CD14-positive monocyte (primary cell): ENCODE measurements around the gene KCNN3. TPM values are rescaled to one million over a fixed set of nuclear protein-coding genes. Genes with fewer than 3 reads are reported as not detected.

Experiments used
- DNase-seq, 3 donors: peaks; one replicate each; pipeline ENCODE4 v3.0.0-alpha.2; 2011 to 2022
- H2AFZ ChIP-seq: 2 replicates; pipeline ENCODE4 v1.6.0; 2012; ENCODE audit warnings: mild to moderate bottlenecking, low read depth, low read length, inconsistent platforms; ENCODE audit not compliant: insufficient read depth, poor library complexity, severe bottlenecking
- H3K27ac ChIP-seq, 2 donors: 1 replicate in 1 of 2; 2 replicates in 1 of 2; pipeline ENCODE4 v1.5.1; 2012 to 2013; ENCODE audit warnings: low read length in 2 of 2, control low read depth in 1 of 2, inconsistent platforms in 1 of 2, low read depth in 1 of 2, mild to moderate bottlenecking in 1 of 2
- H3K27me3 ChIP-seq, 2 donors: one replicate each; pipeline versions ENCODE4 v1.6.0 to v1.6.1; 2011 to 2013; ENCODE audit warnings: low read length in 2 of 2; ENCODE audit not compliant: control insufficient read depth in 2 of 2, insufficient read depth in 2 of 2
- H3K36me3 ChIP-seq, 2 donors: replicated peaks in 1 of 2; 1 replicate in 1 of 2; 2 replicates in 1 of 2; pipeline versions ENCODE4 v1.5.1 to v1.6.1; 2012 to 2013; ENCODE audit warnings: low read length in 2 of 2, control low read depth in 1 of 2, inconsistent platforms in 1 of 2, mild to moderate bottlenecking in 1 of 2; ENCODE audit not compliant: insufficient read depth in 2 of 2, control insufficient read depth in 1 of 2
- H3K4me1 ChIP-seq, 2 donors: 1 replicate in 1 of 2; 2 replicates in 1 of 2; pipeline versions ENCODE4 v1.5.1 to v1.6.1; 2012 to 2013; ENCODE audit warnings: low read length in 2 of 2, control low read depth in 1 of 2, inconsistent platforms in 1 of 2, mild to moderate bottlenecking in 1 of 2, moderate library complexity in 1 of 2; ENCODE audit not compliant: insufficient read depth in 2 of 2, control insufficient read depth in 1 of 2
- H3K4me2 ChIP-seq: replicated peaks from 2 replicates; pipeline ENCODE3; 2012; ENCODE audit warnings: low read length, moderate library complexity, mild to moderate bottlenecking; ENCODE audit not compliant: poor library complexity, severe bottlenecking; ENCODE audit errors: extremely low read depth
- H3K4me3 ChIP-seq, 3 experiments: fragments of 200-600 bp in 1 of 3; sonication (generic) in 1 of 3; replicated peaks in 1 of 3; 1 replicate in 2 of 3; 2 replicates in 1 of 3; pipeline ENCODE4 v1.5.1; 2011 to 2013; ENCODE audit warnings: low read length in 3 of 3, mild to moderate bottlenecking in 3 of 3, control low read depth in 2 of 3, low read depth in 2 of 3, inconsistent platforms in 1 of 3, moderate library complexity in 1 of 3
- H3K79me2 ChIP-seq: 2 replicates; pipeline ENCODE4 v1.6.0; 2012; ENCODE audit warnings: mild to moderate bottlenecking, control low read depth, inconsistent platforms, low read length, moderate library complexity; ENCODE audit not compliant: insufficient read depth
- H3K9ac ChIP-seq: 2 replicates; pipeline ENCODE4 v1.6.0; 2017; ENCODE audit warnings: low read length, mild to moderate bottlenecking; ENCODE audit not compliant: insufficient read depth, poor library complexity, severe bottlenecking
- H3K9me3 ChIP-seq, 2 donors: replicated peaks in 1 of 2; 1 replicate in 1 of 2; 2 replicates in 1 of 2; pipeline versions ENCODE4 v1.5.1 to v1.6.1; 2012 to 2013; ENCODE audit warnings: low read length in 2 of 2, control low read depth in 1 of 2; ENCODE audit not compliant: control insufficient read depth in 1 of 2, insufficient read depth in 1 of 2
- H4K20me1 ChIP-seq: 2 replicates; pipeline ENCODE4 v1.6.0; 2012; ENCODE audit warnings: mild to moderate bottlenecking, low read length, control low read depth, moderate library complexity; ENCODE audit not compliant: insufficient read depth
- H3K27ac Mint-ChIP-seq, 7 donors: one replicate each; pipeline ENCODE4 v1.8.0; 2020; ENCODE audit warnings: mild to moderate bottlenecking in 7 of 7, mixed read lengths in 7 of 7, moderate library complexity in 6 of 7, inconsistent platforms in 2 of 7
- H3K27me3 Mint-ChIP-seq, 3 donors: one replicate each; pipeline ENCODE4 v1.8.0; 2021 to 2022; ENCODE audit warnings: low read depth in 3 of 3, mild to moderate bottlenecking in 3 of 3, mixed read lengths in 3 of 3, moderate library complexity in 3 of 3, inconsistent platforms in 1 of 3
- H3K36me3 Mint-ChIP-seq, 2 donors: one replicate each; pipeline ENCODE4 v1.8.0; 2020; ENCODE audit warnings: mixed read lengths in 2 of 2, inconsistent platforms in 1 of 2, mild to moderate bottlenecking in 1 of 2
- H3K4me1 Mint-ChIP-seq: one replicate; pipeline ENCODE4 v1.8.0; 2020; ENCODE audit warnings: mild to moderate bottlenecking, mixed read lengths
- H3K4me3 Mint-ChIP-seq, 2 donors: one replicate each; pipeline ENCODE4 v1.8.0; 2020; ENCODE audit warnings: mild to moderate bottlenecking in 2 of 2, mixed read lengths in 2 of 2, moderate library complexity in 1 of 2
- H3K9me3 Mint-ChIP-seq, 7 donors: one replicate each; pipeline ENCODE4 v1.8.0; 2020 to 2022; ENCODE audit warnings: mixed read lengths in 7 of 7, mild to moderate bottlenecking in 6 of 7, moderate library complexity in 6 of 7, inconsistent platforms in 2 of 7
- WGBS: methylation state at CpG from one replicate; pipeline ENCODE4 v1.1.5; 2013; ENCODE audit warnings: missing lambda C conversion rate; ENCODE audit not compliant: insufficient coverage; 5-methylcytosine and 5-hydroxymethylcytosine counted together
- intact Hi-C, 2 donors: fragments of 100-400 bp; cut with micrococcal nuclease; formaldehyde crosslinking; loops; one replicate each; pipeline versions ENCODE4 v1.15.0 to v1.15.1; 2023
- polyA plus RNA-seq, 3 donors: library from polyadenylated mRNA; depleted of rRNA in 1 of 3; unstranded in 2 of 3; stranded (reverse) in 1 of 3; fragments of 300-500 nt in 2 of 3; fragments of >200 nt in 1 of 3; fragmentation: Illumina TruSeq in 2 of 3; gene quantifications; 1 replicate in 2 of 3; 2 replicates in 1 of 3; pipeline ENCODE4 v1.2.3, GENCODE V29; 2012 to 2021
- TF ChIP-seq, protein P1 (sequence below): fragments of 200-600 bp; IDR thresholded peaks from one replicate; pipeline ENCODE4 v1.8.0; 2022; ENCODE audit warnings: antibody characterized with exemption, mild to moderate bottlenecking

Gene KCNN3
- polyA plus RNA-seq, 3 donors = not detected

- Histone ChIP-seq H3K9ac (no peak overlapping the region), H3K4me1 (peaks cover 31 to 44% of the 10 kb centered on the region in 2 donors), H4K20me1 (no peaks in the 10 kb centered on the region), H3K79me2 (no peaks in the 10 kb centered on the region), H3K4me3 (no peak overlapping the region), H3K27me3 (no peaks in the 10 kb centered on the region), H3K36me3 (no peaks in the 10 kb centered on the region), H2AFZ (no peak overlapping the region), H3K4me2 (no peak overlapping the region), H3K9me3 (no peaks in the 10 kb centered on the region), H3K27ac (no peak overlapping the region)
- DNase-seq = no peak
- H3K9me3 Mint-ChIP-seq = peaks cover 0 to 2% (median 0%) of the 10 kb centered on the region in 7 donors
- H3K4me3 Mint-ChIP-seq = peak overlapping the region in 1 of 2 donors; percentile 22
- peak overlapping the region in 1 of 7 donors; percentile 27 for H3K27ac Mint-ChIP-seq
- intact Hi-C loops = no loop called here
- peaks cover 0 to 3% of the 10 kb centered on the region in 2 donors for H3K36me3 Mint-ChIP-seq
- peaks cover 3 to 8% (median 7%) of the 10 kb centered on the region in 3 donors for H3K27me3 Mint-ChIP-seq
- 84% methylated on average over 4 of the region's 6 CpGs for WGBS
- TF ChIP-seq, protein P1, sequence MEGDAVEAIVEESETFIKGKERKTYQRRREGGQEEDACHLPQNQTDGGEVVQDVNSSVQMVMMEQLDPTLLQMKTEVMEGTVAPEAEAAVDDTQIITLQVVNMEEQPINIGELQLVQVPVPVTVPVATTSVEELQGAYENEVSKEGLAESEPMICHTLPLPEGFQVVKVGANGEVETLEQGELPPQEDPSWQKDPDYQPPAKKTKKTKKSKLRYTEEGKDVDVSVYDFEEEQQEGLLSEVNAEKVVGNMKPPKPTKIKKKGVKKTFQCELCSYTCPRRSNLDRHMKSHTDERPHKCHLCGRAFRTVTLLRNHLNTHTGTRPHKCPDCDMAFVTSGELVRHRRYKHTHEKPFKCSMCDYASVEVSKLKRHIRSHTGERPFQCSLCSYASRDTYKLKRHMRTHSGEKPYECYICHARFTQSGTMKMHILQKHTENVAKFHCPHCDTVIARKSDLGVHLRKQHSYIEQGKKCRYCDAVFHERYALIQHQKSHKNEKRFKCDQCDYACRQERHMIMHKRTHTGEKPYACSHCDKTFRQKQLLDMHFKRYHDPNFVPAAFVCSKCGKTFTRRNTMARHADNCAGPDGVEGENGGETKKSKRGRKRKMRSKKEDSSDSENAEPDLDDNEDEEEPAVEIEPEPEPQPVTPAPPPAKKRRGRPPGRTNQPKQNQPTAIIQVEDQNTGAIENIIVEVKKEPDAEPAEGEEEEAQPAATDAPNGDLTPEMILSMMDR = no peak
- peaks cover 39% of the 10 kb centered on the region for H3K4me1 Mint-ChIP-seq
These were observed 123.3 kb downstream of the KCNN3 start for GRCh38 chr1:154746622-154747299.

- H3K4me3 Mint-ChIP-seq = no peak overlapping the region
These were observed 124.2 kb downstream of the KCNN3 start for GRCh38 chr1:154745750-154746425.

More at GRCh38 chr1:154745750-154746425, 124.2 kb downstream of the KCNN3 start:
- intact Hi-C loops = no loop called here
- WGBS = 91% methylated on average over 11 of the region's 12 CpGs
- Histone ChIP-seq H3K9me3 (no peaks in the 10 kb centered on the region), H3K4me2 (no peak overlapping the region), H3K27me3 (no peaks in the 10 kb centered on the region), H4K20me1 (no peaks in the 10 kb centered on the region), H3K4me1 (peaks cover 23 to 35% of the 10 kb centered on the region in 2 donors), H3K4me3 (no peak overlapping the region), H3K27ac (no peak overlapping the region), H3K79me2 (no peaks in the 10 kb centered on the region), H3K36me3 (no peaks in the 10 kb centered on the region), H2AFZ (no peak overlapping the region), H3K9ac (no peak overlapping the region)
- peaks cover 3 to 8% (median 7%) of the 10 kb centered on the region in 3 donors for H3K27me3 Mint-ChIP-seq
- peaks cover 31% of the 10 kb centered on the region for H3K4me1 Mint-ChIP-seq
- no peak for DNase-seq
- peaks cover 0 to 3% of the 10 kb centered on the region in 2 donors for H3K36me3 Mint-ChIP-seq
- H3K9me3 Mint-ChIP-seq = peaks cover 0 to 2% (median 0%) of the 10 kb centered on the region in 7 donors
- TF ChIP-seq, protein P1 = no peak
- H3K27ac Mint-ChIP-seq = no peak overlapping the region
